Colonic mucosa (tissue), 4 donors: Measurements from ENCODE around the gene XG. TPM values are rescaled to one million over a fixed set of nuclear protein-coding genes. Genes with fewer than 3 reads are reported as not detected.

Experiments used
- DNase-seq: peaks from one replicate; pipeline ENCODE4 v3.0.0-alpha.2; 2020
- H3K27ac ChIP-seq: fragments of 200-600 bp; one replicate; pipeline ENCODE4 v1.8.0; 2021
- H3K27me3 ChIP-seq: fragments of 200-600 bp; one replicate; pipeline ENCODE4 v1.8.0; 2021
- H3K36me3 ChIP-seq: fragments of 200-600 bp; one replicate; pipeline ENCODE4 v1.8.0; 2021
- H3K4me1 ChIP-seq: fragments of 200-600 bp; one replicate; pipeline ENCODE4 v1.8.0; 2021; ENCODE audit warnings: mild to moderate bottlenecking
- H3K4me3 ChIP-seq: fragments of 200-600 bp; one replicate; pipeline ENCODE4 v1.8.0; 2021
- H3K9ac ChIP-seq, 2 donors: one replicate each; pipeline ENCODE4 v1.7.0; 2013; ENCODE audit warnings: control low read depth in 2 of 2, low read depth in 2 of 2, low read length in 2 of 2
- H3K9me3 ChIP-seq: fragments of 200-600 bp; one replicate; pipeline ENCODE4 v1.8.0; 2021
- CTCF ChIP-seq: fragments of 200-600 bp; IDR thresholded peaks from one replicate; pipeline ENCODE4 v1.8.0; 2022; ENCODE audit warnings: antibody characterized with exemption, mild to moderate bottlenecking
- intact Hi-C: fragments of 100-400 bp; cut with DNase I; formaldehyde crosslinking; loops from one replicate; pipeline ENCODE4 v1.14.1; 2022
- total RNA-seq, 2 donors: library from RNA; stranded (reverse); fragmentation: NEBNext Ultra II Directional in 1 of 2; extraction: Animal tissue kit (Norgen Biotek cat#: 25700) in 1 of 2; gene quantifications; one replicate each; pipeline ENCODE4 v1.2.1, GENCODE V29; 2021
- donor health status: healthy.
- donor health status: DM: no; HTN: no; CAD: no.
- donor health status: DM: no; HTN: no; CAD: no.

The XG gene
- total RNA-seq, 2 donors from 2014 or later, result 0.50 TPM; not detected in 1

GRCh38 chrX:2708592-2709188 is 43.1 kb upstream of the XG start:
- intact Hi-C loops, result no loop called here
- DNase-seq, result no peak
- H3K9ac ChIP-seq, result no peak overlapping the region
- no peaks in the 10 kb centered on the region for H3K36me3 ChIP-seq
- H3K4me1 ChIP-seq, result peaks cover 7% of the 10 kb centered on the region
- TF ChIP-seq CTCF, result no peak
- H3K27me3 ChIP-seq, result no peaks in the 10 kb centered on the region
- no peak overlapping the region for H3K27ac ChIP-seq
- H3K9me3 ChIP-seq, result no peaks in the 10 kb centered on the region
- no peak overlapping the region for H3K4me3 ChIP-seq

GRCh38 chrX:2709556-2709955 is 42.3 kb upstream of the XG start:
- no peak for DNase-seq
- no peaks in the 10 kb centered on the region for H3K27me3 ChIP-seq
- H3K27ac ChIP-seq, result peak overlapping the region; percentile 48
- no peaks in the 10 kb centered on the region for H3K9me3 ChIP-seq
- H3K36me3 ChIP-seq, result no peaks in the 10 kb centered on the region
- no peak overlapping the region for H3K4me3 ChIP-seq
- intact Hi-C loops, result no loop called here
- peaks cover 5% of the 10 kb centered on the region for H3K4me1 ChIP-seq
- peak overlapping the region in 1 of 2 donors; percentile 59 for H3K9ac ChIP-seq
- TF ChIP-seq CTCF, result no peak

GRCh38 chrX:2710041-2710840 is 41.6 kb upstream of the XG start:
- peak overlapping the region in 1 of 2 donors; percentile 59 for H3K9ac ChIP-seq
- no peak for DNase-seq
- H3K4me3 ChIP-seq, result no peak overlapping the region
- intact Hi-C loops, result no loop called here
- peaks cover 5% of the 10 kb centered on the region for H3K4me1 ChIP-seq
- H3K27ac ChIP-seq, result peak overlapping the region; percentile 48
- no peaks in the 10 kb centered on the region for H3K9me3 ChIP-seq
- H3K36me3 ChIP-seq, result no peaks in the 10 kb centered on the region
- no peak for TF ChIP-seq CTCF
- H3K27me3 ChIP-seq, result no peaks in the 10 kb centered on the region

GRCh38 chrX:2711441-2711840 is 40.4 kb upstream of the XG start:
- H3K9me3 ChIP-seq, result no peaks in the 10 kb centered on the region
- H3K4me3 ChIP-seq, result no peak overlapping the region
- intact Hi-C loops, result no loop called here
- no peak for DNase-seq
- H3K36me3 ChIP-seq, result no peaks in the 10 kb centered on the region
- no peak overlapping the region for H3K9ac ChIP-seq
- peaks cover 5% of the 10 kb centered on the region for H3K4me1 ChIP-seq
- no peaks in the 10 kb centered on the region for H3K27me3 ChIP-seq
- no peak for TF ChIP-seq CTCF
- H3K27ac ChIP-seq, result no peak overlapping the region

- H3K4me3 ChIP-seq, result no peak overlapping the region
- no peak overlapping the region for H3K9ac ChIP-seq
- H3K9me3 ChIP-seq, result no peaks in the 10 kb centered on the region
- no peak overlapping the region for H3K27ac ChIP-seq
- no peak for DNase-seq
- H3K4me1 ChIP-seq, result peaks cover 5% of the 10 kb centered on the region
- TF ChIP-seq CTCF, result no peak
- intact Hi-C loops, result no loop called here
- no peaks in the 10 kb centered on the region for H3K27me3 ChIP-seq
- H3K36me3 ChIP-seq, result no peaks in the 10 kb centered on the region
Measured at GRCh38 chrX:2712428-2712827, 39.4 kb upstream of the XG start.
